WTC11 (cell line): ENCODE data around the gene VSIG2. TPM values are rescaled to one million over a fixed set of nuclear protein-coding genes. Genes with fewer than 3 reads are reported as not detected.

Experiments
- ATAC-seq: fragments of 200-7000 bp; cut with Tn5 transposase; 2 replicates; pipeline ENCODE4 v1.10.0; 2021; ENCODE audit warnings: mild to moderate bottlenecking, moderate library complexity
- CTCF ChIA-PET: fragments of 300-600 bp; sonication (Branson Sonifier 250); formaldehyde crosslinking; loops from one replicate; lab custom pipeline; 2021; ENCODE audit warnings: antibody characterized with exemption; lab: Charles Lee
- POLR2A ChIA-PET: fragments of 350-600 bp; sonication (Branson Sonifier 250); formaldehyde crosslinking; loops from one replicate; lab custom pipeline; 2021; ENCODE audit warnings: antibody characterized with exemption; lab: Charles Lee
- DNase-seq: peaks from one replicate; pipeline ENCODE4 v3.0.0; 2021; ENCODE audit warnings: low spot score
- H3K27ac Mint-ChIP-seq: 2 replicates; pipeline ENCODE4 v1.8.0; 2021; ENCODE audit warnings: mixed read lengths
- H3K27me3 Mint-ChIP-seq: 2 replicates; pipeline ENCODE4 v1.8.0; 2021; ENCODE audit warnings: low read depth, mild to moderate bottlenecking, moderate library complexity, mixed read lengths
- H3K36me3 Mint-ChIP-seq: 2 replicates; pipeline ENCODE4 v1.8.0; 2021; ENCODE audit warnings: mixed read lengths
- H3K4me1 Mint-ChIP-seq: 2 replicates; pipeline ENCODE4 v1.8.0; 2022; ENCODE audit warnings: mixed read lengths
- H3K4me3 Mint-ChIP-seq: 2 replicates; pipeline ENCODE4 v1.8.0; 2021; ENCODE audit warnings: mild to moderate bottlenecking, moderate library complexity, mixed read lengths
- H3K9me3 Mint-ChIP-seq: 2 replicates; pipeline ENCODE4 v1.8.0; 2021; ENCODE audit warnings: mixed read lengths
- EMX1 ChIP-seq: fragments of 250-450 bp; sonication (Bioruptor Pico); IDR thresholded peaks from 2 replicates; pipeline ENCODE4 v1.8.0; 2021; ENCODE audit warnings: mild to moderate bottlenecking
- FOXJ3 ChIP-seq: sonication (generic); formaldehyde crosslinking; IDR thresholded peaks from 2 replicates; pipeline ENCODE4 v1.9.0; 2021; ENCODE audit warnings: missing genetic modification reagents, mild to moderate bottlenecking, borderline replicate concordance
- JUN ChIP-seq: sonication (generic); formaldehyde crosslinking; IDR thresholded peaks from 2 replicates; pipeline ENCODE4 v1.8.0; 2023; ENCODE audit warnings: mild to moderate bottlenecking, missing genetic modification reagents
- KAT7 ChIP-seq: sonication (generic); formaldehyde crosslinking; IDR thresholded peaks from 2 replicates; pipeline ENCODE4 v1.8.1; 2023; ENCODE audit warnings: missing genetic modification reagents, mild to moderate bottlenecking, borderline replicate concordance
- NR1H2 ChIP-seq: sonication (generic); formaldehyde crosslinking; IDR thresholded peaks from 2 replicates; pipeline ENCODE4 v1.9.0; 2021; ENCODE audit warnings: mild to moderate bottlenecking, moderate library complexity, missing genetic modification reagents
- OVOL2 ChIP-seq: fragments of 250-450 bp; sonication (Bioruptor Pico); IDR thresholded peaks from 2 replicates; pipeline ENCODE4 v1.9.0; 2021; ENCODE audit warnings: mild to moderate bottlenecking, borderline replicate concordance
- SMAD3 ChIP-seq: sonication (generic); formaldehyde crosslinking; IDR thresholded peaks from 2 replicates; pipeline ENCODE4 v1.8.0; 2022; ENCODE audit warnings: missing genetic modification reagents, mild to moderate bottlenecking, borderline replicate concordance
- ZBTB21 ChIP-seq: sonication (generic); formaldehyde crosslinking; IDR thresholded peaks from 2 replicates; pipeline ENCODE4 v1.8.1; 2023; ENCODE audit warnings: mild to moderate bottlenecking, missing genetic modification reagents, borderline replicate concordance
- ZNF232 ChIP-seq: sonication (generic); formaldehyde crosslinking; IDR thresholded peaks from 2 replicates; pipeline ENCODE4 v1.8.0; 2022; ENCODE audit warnings: mild to moderate bottlenecking, missing genetic modification reagents
- ZNF671 ChIP-seq: fragments of 250-450 bp; sonication (Bioruptor Pico); IDR thresholded peaks from 2 replicates; pipeline ENCODE4 v1.8.0; 2021; ENCODE audit warnings: mild to moderate bottlenecking
- total RNA-seq: library from RNA; stranded (reverse); gene quantifications from 3 replicates; pipeline ENCODE4 v1.2.3, GENCODE V29; 2021
- TF ChIP-seq, protein P1 (sequence below): sonication (generic); formaldehyde crosslinking; IDR thresholded peaks from 2 replicates; pipeline ENCODE4 v1.8.0; 2022; ENCODE audit warnings: missing genetic modification reagents
- TF ChIP-seq, protein P2 (sequence below): fragments of 250-450 bp; sonication (Bioruptor Pico); IDR thresholded peaks from 2 replicates; pipeline ENCODE4 v1.9.0; 2021; ENCODE audit warnings: mild to moderate bottlenecking, borderline replicate concordance
- TF ChIP-seq, protein P3 (sequence below): sonication (generic); formaldehyde crosslinking; IDR thresholded peaks from 2 replicates; pipeline ENCODE4 v1.8.1; 2022; ENCODE audit warnings: low read depth, missing genetic modification reagents, borderline replicate concordance
- TF ChIP-seq, protein P4 (sequence below): fragments of 250-450 bp; sonication (Bioruptor Pico); IDR thresholded peaks from 2 replicates; pipeline ENCODE4 v1.8.0; 2021; ENCODE audit warnings: mild to moderate bottlenecking
- TF ChIP-seq, protein P5 (sequence below): sonication (generic); formaldehyde crosslinking; conservative IDR thresholded peaks from 2 replicates; pipeline ENCODE4 v1.8.1; 2022; ENCODE audit warnings: mild to moderate bottlenecking, missing genetic modification reagents
- TF ChIP-seq, protein P6 (sequence below): sonication (generic); formaldehyde crosslinking; conservative IDR thresholded peaks from 2 replicates; pipeline ENCODE4 v1.8.1; 2023; ENCODE audit warnings: mild to moderate bottlenecking, low read depth, missing genetic modification reagents, moderate library complexity

Gene VSIG2
- total RNA-seq, 1 experiment from 2014 or later = 0.79 TPM

DNA sequence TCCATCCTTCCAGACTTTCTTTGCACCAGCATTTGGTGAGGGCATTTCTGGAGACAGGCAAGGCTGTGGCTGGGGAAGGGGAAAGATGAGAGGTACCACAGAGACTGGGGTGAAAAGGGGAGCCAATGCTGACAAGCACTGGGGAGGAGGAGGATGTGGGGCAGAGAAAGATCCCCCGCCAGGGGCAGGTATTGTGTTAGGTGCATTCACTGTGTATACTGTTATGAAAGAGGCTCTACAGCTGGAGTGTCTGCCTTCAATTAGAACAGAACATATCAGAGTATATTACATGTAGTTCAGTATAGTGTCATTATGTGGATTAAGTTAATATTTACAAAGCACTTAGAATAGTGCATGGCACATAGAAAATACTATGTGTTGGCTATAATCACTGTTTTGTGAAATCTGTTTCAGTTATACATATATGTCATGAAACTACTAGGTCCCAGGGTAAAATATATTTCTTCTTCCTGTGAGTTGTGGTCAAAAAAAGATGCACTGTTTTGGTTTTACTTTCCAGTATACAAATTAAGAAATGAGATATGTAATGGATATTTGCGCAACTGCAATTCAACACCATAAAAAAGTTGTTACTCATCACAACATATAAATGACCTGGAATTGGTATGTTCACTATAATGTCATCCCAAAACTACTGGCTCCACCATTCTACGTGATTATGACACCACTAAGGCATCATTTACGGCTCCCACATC, 39.7 kb upstream of the VSIG2 start:
- Mint-ChIP-seq H3K4me1 (peaks cover 62% of the 10 kb centered on the region), H3K4me3 (no peak overlapping the region), H3K27me3 (no peaks in the 10 kb centered on the region), H3K9me3 (no peaks in the 10 kb centered on the region), H3K27ac (peak overlapping the region; percentile 72), H3K36me3 (no peaks in the 10 kb centered on the region)
- DNase-seq = no peak
- ATAC-seq = no peak
- ChIA-PET POLR2A (no interaction called here), CTCF (interaction anchor here (2.7 to 3.7 kb wide), 3 partner anchors 17 to 46 kb away, joined by 8 to 50 read pairs (median 26); partner anchors contain the start of gene ESAM)
- TF ChIP-seq, protein P1, sequence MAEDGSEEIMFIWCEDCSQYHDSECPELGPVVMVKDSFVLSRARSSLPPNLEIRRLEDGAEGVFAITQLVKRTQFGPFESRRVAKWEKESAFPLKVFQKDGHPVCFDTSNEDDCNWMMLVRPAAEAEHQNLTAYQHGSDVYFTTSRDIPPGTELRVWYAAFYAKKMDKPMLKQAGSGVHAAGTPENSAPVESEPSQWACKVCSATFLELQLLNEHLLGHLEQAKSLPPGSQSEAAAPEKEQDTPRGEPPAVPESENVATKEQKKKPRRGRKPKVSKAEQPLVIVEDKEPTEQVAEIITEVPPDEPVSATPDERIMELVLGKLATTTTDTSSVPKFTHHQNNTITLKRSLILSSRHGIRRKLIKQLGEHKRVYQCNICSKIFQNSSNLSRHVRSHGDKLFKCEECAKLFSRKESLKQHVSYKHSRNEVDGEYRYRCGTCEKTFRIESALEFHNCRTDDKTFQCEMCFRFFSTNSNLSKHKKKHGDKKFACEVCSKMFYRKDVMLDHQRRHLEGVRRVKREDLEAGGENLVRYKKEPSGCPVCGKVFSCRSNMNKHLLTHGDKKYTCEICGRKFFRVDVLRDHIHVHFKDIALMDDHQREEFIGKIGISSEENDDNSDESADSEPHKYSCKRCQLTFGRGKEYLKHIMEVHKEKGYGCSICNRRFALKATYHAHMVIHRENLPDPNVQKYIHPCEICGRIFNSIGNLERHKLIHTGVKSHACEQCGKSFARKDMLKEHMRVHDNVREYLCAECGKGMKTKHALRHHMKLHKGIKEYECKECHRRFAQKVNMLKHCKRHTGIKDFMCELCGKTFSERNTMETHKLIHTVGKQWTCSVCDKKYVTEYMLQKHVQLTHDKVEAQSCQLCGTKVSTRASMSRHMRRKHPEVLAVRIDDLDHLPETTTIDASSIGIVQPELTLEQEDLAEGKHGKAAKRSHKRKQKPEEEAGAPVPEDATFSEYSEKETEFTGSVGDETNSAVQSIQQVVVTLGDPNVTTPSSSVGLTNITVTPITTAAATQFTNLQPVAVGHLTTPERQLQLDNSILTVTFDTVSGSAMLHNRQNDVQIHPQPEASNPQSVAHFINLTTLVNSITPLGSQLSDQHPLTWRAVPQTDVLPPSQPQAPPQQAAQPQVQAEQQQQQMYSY (CRISPR knock-in tag) = no peak
- TF ChIP-seq NR1H2 (CRISPR knock-in tag) (no peak), SMAD3 (CRISPR knock-in tag) (no peak), ZNF671 (CRISPR knock-in tag) (no peak), ZNF232 (CRISPR knock-in tag) (no peak), JUN (CRISPR knock-in tag) (no peak), OVOL2 (CRISPR knock-in tag) (no peak), FOXJ3 (CRISPR knock-in tag) (no peak)
- TF ChIP-seq, protein P2, sequence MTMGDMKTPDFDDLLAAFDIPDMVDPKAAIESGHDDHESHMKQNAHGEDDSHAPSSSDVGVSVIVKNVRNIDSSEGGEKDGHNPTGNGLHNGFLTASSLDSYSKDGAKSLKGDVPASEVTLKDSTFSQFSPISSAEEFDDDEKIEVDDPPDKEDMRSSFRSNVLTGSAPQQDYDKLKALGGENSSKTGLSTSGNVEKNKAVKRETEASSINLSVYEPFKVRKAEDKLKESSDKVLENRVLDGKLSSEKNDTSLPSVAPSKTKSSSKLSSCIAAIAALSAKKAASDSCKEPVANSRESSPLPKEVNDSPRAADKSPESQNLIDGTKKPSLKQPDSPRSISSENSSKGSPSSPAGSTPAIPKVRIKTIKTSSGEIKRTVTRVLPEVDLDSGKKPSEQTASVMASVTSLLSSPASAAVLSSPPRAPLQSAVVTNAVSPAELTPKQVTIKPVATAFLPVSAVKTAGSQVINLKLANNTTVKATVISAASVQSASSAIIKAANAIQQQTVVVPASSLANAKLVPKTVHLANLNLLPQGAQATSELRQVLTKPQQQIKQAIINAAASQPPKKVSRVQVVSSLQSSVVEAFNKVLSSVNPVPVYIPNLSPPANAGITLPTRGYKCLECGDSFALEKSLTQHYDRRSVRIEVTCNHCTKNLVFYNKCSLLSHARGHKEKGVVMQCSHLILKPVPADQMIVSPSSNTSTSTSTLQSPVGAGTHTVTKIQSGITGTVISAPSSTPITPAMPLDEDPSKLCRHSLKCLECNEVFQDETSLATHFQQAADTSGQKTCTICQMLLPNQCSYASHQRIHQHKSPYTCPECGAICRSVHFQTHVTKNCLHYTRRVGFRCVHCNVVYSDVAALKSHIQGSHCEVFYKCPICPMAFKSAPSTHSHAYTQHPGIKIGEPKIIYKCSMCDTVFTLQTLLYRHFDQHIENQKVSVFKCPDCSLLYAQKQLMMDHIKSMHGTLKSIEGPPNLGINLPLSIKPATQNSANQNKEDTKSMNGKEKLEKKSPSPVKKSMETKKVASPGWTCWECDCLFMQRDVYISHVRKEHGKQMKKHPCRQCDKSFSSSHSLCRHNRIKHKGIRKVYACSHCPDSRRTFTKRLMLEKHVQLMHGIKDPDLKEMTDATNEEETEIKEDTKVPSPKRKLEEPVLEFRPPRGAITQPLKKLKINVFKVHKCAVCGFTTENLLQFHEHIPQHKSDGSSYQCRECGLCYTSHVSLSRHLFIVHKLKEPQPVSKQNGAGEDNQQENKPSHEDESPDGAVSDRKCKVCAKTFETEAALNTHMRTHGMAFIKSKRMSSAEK (CRISPR knock-in tag) = no peak
- TF ChIP-seq, protein P3, sequence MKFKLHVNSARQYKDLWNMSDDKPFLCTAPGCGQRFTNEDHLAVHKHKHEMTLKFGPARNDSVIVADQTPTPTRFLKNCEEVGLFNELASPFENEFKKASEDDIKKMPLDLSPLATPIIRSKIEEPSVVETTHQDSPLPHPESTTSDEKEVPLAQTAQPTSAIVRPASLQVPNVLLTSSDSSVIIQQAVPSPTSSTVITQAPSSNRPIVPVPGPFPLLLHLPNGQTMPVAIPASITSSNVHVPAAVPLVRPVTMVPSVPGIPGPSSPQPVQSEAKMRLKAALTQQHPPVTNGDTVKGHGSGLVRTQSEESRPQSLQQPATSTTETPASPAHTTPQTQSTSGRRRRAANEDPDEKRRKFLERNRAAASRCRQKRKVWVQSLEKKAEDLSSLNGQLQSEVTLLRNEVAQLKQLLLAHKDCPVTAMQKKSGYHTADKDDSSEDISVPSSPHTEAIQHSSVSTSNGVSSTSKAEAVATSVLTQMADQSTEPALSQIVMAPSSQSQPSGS (CRISPR knock-in tag) = no peak
- TF ChIP-seq, protein P4, sequence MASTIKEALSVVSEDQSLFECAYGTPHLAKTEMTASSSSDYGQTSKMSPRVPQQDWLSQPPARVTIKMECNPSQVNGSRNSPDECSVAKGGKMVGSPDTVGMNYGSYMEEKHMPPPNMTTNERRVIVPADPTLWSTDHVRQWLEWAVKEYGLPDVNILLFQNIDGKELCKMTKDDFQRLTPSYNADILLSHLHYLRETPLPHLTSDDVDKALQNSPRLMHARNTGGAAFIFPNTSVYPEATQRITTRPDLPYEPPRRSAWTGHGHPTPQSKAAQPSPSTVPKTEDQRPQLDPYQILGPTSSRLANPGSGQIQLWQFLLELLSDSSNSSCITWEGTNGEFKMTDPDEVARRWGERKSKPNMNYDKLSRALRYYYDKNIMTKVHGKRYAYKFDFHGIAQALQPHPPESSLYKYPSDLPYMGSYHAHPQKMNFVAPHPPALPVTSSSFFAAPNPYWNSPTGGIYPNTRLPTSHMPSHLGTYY (CRISPR knock-in tag) = no peak
- TF ChIP-seq, protein P5, sequence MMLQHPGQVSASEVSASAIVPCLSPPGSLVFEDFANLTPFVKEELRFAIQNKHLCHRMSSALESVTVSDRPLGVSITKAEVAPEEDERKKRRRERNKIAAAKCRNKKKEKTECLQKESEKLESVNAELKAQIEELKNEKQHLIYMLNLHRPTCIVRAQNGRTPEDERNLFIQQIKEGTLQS (CRISPR knock-in tag) = no peak
- TF ChIP-seq, all 79 proteins: peak for 0

DNA sequence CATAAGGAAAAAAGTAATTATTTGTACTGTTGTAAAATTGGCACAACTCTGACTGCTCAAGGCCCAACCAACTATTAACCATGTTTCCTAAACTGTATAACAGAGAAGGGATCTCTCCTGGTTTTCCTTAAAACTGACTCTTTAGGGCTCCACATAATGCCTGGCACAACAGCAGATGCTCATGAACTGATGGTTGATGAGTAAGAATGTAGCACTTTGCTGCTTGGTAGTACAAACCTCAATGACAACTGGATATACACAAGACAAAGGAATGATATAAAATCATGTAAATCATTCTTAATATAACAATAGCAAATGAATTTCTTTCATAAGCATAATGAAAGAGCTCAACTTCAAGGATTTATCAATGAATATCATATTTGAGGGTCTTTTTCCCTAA, 36.5 kb upstream of the VSIG2 start:
- no peak for DNase-seq
- no peaks in the 10 kb centered on the region for H3K9me3 Mint-ChIP-seq
- no peak overlapping the region for H3K27ac Mint-ChIP-seq
- no peaks in the 10 kb centered on the region for H3K36me3 Mint-ChIP-seq
- no peak for ATAC-seq
- H3K4me3 Mint-ChIP-seq = no peak overlapping the region
- peaks cover 42% of the 10 kb centered on the region for H3K4me1 Mint-ChIP-seq
- ChIA-PET POLR2A (no interaction called here), CTCF (interaction anchor here (2.9 kb wide), 1 partner anchor 25 kb away, joined by 11 read pairs; no protein-coding TSS in a partner anchor)
- no peaks in the 10 kb centered on the region for H3K27me3 Mint-ChIP-seq
- TF ChIP-seq ZBTB21 (CRISPR knock-in tag) (no peak), EMX1 (CRISPR knock-in tag) (no peak), FOXJ3 (CRISPR knock-in tag) (no peak), KAT7 (CRISPR knock-in tag) (no peak)
- TF ChIP-seq, protein P5 (CRISPR knock-in tag) = no peak
- TF ChIP-seq, protein P6, sequence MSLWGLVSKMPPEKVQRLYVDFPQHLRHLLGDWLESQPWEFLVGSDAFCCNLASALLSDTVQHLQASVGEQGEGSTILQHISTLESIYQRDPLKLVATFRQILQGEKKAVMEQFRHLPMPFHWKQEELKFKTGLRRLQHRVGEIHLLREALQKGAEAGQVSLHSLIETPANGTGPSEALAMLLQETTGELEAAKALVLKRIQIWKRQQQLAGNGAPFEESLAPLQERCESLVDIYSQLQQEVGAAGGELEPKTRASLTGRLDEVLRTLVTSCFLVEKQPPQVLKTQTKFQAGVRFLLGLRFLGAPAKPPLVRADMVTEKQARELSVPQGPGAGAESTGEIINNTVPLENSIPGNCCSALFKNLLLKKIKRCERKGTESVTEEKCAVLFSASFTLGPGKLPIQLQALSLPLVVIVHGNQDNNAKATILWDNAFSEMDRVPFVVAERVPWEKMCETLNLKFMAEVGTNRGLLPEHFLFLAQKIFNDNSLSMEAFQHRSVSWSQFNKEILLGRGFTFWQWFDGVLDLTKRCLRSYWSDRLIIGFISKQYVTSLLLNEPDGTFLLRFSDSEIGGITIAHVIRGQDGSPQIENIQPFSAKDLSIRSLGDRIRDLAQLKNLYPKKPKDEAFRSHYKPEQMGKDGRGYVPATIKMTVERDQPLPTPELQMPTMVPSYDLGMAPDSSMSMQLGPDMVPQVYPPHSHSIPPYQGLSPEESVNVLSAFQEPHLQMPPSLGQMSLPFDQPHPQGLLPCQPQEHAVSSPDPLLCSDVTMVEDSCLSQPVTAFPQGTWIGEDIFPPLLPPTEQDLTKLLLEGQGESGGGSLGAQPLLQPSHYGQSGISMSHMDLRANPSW = no peak
